ENCODE measurements around the gene ZNF195.
"Not testable (repeated sequence)": the region's sequence is repeated elsewhere in the genome, so short reads cannot be mapped to it uniquely, and the experiment has no call there.

Gene ZNF195

DNA sequence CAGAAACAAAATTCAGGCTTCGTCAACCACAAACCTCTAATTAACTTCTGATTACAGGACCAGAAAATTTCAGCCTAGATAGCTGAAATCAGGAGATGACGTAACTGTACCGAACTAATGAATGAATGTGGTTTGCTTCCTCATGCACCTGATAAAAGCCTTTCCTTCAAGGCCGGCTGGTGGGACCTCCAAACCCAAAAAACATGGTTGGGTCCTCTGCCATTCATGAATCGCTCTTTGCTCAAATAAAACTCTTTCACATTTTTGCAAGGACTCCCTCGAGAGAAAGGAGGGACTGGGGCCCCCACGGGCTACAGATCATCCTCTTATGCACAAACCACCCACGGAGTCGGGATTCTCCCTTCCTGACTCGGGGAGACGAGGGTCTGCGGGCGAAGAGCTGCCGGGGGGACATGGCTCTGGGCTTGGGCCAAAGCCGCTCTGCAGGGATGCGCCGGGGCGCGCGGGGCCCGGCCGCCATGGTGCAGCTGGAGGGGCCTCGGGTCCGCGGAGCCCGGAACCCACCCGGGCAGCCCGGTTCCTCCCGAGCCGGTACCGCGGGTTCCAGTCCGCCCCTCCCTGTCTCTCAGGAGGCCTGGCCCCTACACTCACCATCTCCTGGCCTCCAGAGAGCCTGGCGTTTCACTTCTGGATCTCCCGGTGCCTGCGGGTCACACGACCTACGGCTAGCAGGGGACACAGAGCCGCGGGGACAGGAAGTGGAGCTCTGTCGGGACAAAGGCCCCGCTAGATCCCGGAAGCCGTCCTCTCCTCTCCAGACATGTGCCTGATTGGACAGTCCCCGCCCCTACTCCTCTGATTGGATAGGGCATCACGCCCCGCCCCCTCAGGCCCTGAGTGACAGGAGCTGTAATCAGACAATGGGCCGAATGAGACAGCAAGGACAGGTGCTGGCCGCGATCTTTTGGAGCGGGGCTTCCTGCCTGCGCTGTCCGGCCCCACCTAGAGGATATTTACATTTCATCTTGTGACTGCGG, at the start of gene ZNF195:
Gene ZNF195, minus strand, starts transcription at position 721 of the 998 bp plus-strand sequence. Its CDS starts 106 bp downstream, at position 615.
- peak; percentile 99 for DNase-seq (ENCODE audit: low spot score)

DNA sequence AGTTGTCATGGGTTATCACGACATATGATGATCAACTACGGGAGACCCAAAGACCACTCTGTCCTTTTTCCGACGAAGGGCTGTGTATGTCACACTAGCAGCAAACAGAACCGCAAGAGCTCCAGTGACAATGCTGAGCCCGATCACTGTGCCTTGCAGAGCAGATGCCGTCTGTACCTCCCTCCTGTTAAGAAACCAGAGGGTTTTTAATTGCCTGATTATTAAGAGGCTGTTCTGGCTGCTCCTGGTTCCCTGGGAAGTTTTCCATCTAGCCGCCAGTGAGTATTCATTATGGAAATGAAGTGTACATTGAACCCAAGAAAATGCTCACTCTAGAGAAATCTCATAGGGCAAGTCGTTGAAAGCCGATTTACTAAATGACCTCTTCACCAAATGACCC, 49.1 kb upstream of the ZNF195 start:
- not testable (repeated sequence) for DNase-seq (ENCODE audit: low spot score)

DNA sequence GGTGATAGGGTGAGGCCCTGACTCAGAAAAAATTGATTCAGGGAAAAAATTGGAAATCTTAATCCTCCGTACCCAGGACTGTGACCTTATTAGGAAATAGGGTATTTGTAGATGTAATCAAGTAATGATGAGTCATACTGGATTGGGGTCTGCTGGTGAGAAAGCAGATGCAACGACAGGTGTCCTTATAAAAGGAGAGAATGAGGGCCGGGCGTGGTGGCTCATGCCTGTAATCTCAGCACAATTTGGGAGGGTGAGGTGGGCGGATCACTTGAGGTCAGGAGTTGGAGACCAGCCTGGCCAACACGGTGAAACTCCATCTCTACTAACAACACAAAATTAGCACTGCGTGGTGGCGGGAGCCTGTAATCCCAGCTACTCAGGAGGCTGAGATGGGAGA, 47.6 kb upstream of the ZNF195 start:
- not testable (repeated sequence) for DNase-seq (ENCODE audit: low spot score)

DNA sequence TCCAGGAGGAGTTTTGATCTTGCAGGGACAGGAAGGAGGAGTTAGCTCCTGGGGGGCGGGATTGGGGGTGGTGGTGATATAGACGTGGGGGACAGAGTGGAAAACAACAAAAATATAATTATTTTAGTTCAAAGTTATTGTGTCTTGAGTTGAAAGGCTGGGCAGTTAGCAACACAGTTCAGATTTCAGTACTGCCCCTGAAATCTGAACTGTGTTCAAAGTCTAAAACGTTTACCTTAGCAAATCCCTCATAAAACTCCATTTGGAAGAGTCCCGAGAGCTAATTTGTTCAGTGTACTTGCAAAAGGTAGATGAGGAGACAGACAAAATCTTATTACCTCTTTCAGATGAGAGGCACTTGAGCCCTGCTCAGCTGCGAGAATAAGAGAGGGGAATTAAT, 45.0 kb upstream of the ZNF195 start:
- not testable (repeated sequence) for DNase-seq (ENCODE audit: low spot score)

DNA sequence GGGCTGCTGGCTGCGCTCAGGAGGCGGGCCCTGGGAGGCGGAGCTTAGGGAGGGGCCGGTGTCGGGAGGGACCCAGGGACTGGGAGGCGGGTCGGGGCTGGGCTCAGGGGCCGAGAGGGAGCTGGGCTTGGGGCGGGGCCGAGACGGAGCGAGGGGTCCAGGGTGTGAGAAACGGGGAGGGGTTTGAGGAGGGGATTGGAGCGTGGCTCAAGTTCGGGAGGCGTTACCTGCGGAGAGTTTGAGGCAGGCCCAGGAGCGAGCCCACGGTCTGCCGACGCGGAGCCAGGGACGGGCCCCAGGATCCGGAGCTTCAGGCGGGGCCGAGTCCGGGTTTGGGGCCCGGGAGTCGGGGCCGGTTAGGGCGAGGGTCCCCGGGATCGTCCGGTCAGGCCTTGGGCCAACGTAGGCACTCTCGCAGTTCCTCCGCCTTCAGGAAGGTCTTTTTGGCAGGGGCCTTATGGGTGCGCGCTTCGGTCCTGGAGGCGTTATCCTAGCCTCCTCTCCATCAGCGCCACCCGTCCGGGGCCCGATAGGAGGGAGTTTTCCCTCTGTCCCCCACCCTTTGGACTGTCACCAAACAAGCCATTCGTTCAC, 44.3 kb upstream of the ZNF195 start:
- peak; percentile 9 for DNase-seq (ENCODE audit: low spot score)

DNA sequence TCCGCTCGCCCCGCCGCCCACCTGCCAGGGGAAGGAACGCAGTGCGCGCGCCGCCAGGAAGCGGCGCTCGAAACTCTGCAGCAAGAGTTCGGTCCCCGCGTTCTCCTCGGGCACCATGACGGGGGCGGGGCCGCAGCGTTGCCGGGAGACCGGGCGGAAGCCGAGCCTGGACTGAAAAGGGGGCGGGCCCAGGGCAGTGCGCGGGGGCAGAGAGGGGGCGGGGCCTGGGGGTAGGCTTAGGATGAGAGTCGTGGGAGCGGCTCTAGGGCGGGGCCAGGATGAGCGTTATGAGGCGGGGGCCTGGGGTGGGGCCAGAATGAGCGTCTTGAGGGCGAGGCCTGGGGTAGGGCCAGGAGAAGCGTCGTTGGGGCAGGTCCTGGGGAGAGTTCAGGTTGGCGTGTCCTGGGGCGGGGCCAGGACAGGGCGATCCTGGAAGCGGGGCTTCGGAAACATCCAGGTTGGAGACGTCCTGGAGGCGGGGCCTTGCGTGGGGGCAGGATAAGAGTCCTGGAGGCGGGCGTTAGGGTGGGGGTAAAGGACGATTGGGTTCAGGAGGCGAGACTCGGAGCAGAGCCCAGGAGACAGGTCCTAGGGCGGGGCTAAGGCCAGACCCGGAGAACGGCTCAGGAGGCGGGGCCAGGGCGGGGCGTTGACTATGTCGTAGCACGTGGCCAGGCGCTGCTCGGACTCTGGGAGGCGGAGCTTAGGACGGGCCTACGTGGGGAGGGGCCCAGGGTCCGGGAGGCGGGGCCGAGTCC, 43.6 kb upstream of the ZNF195 start:
- DNase-seq (ENCODE audit: low spot score): peak; percentile 86

DNA sequence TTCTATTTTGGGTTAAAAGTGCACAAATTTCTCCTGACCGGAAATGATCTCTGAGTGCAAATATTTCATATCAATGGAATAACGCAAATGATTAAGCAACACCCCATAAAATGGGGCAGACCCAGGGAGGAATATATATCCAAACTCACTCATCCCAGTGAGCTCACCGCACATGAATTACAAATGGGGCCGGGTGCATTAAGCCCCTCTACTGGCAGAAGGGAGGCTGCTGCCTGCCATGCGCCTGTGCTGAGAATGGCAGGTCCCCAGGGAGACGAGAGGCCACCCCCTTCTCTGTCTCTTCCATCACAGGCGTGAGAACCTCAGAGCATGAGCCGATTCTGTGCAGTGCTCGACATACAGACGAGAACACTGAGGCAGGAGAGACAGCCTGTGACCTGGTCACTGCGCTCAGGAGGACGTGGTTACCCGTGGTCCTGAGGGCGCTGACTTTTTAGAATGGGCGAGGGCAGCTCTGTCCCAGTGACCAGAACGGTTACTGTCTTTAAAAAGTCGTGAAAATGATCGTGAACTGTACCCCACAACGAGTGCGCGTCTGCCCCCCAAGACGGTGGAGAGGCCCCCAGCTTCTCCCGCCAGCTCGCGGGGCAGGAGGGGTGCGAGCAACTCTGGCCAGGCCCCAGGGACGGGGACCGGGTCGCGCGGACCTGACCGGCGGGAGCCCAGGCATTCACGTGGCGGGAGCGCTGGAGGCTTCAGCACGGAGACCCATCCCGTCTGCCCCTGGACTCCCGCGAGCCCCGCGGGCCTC, 42.8 kb upstream of the ZNF195 start:
- DNase-seq (ENCODE audit: low spot score): not testable (repeated sequence)

DNA sequence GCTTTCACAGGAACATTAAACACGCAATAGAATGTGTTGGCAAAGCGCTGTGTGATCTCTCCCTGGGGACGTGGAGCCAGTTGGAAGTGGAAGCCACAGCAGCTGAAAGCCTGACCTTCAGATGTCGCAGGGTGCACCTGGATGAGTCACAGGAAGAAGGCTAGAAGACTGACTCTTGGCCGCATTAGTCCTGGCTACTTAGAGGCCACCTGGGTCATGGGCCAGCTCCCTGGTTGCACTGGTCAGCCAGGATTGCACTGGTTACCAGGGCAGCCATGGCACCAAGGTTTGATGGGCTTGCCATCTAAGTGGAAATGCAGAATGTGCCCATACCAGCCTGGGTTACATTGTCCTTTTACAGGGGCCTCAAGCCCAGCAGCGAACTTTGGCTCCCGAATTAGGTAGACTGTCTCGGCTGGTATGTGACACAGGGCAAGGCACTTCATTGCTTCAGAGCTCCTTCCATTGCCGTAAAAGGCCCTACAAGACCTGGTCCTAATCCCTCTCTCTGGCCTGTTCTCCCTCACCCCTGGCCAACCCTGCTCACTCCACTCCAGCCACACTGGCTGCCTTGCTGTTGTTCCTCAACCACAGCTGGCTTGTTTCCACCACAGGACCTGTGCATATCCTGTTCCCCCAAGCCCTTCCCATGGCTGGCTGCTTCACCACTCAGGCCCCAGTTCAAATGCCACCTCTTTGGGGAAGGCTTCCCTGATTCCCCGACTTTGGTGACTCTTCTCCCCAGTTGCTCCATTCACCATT, 41.5 kb upstream of the ZNF195 start:
- not testable (repeated sequence) for DNase-seq (ENCODE audit: low spot score)

DNA sequence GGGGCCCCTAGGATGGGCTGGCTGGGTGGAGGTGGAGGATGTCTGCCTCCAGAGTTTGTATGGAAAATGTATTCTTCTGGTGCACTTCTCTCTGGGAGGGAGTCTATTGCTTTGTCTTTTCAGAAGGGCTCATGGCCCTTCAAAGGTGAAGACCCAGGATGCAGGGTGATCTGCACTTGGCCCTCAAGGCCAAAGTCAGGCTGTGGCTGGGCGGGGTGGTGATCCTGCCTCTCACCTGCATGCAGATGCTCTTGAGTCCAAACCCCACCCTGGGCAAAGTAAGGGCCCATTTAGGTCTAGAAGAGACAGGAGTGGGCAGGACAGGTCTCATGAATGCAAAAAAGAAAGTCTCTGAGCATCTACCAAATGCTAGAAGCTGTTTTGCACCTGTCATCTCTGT, 40.5 kb upstream of the ZNF195 start:
- not testable (repeated sequence) for DNase-seq (ENCODE audit: low spot score)

DNA sequence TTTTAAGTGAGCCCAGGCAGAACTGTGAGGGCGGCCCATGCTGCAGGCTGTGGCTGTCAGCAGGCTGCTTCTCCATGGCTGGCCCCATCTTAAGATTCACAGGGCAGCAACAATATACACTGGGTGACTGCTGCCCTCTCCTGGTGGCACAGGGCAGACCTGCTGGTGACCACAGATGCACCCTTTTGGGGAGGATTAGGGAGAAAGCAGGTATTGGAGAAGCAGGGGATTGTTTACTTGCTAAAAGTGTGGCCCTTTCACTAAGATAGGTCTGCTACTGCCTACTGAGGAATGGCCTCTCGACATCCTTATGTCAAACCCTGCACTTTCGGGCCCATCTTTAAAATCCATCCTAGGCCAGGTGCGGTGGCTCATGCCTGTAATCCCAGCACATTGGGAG, 38.1 kb upstream of the ZNF195 start:
- DNase-seq (ENCODE audit: low spot score): not testable (repeated sequence)

DNA sequence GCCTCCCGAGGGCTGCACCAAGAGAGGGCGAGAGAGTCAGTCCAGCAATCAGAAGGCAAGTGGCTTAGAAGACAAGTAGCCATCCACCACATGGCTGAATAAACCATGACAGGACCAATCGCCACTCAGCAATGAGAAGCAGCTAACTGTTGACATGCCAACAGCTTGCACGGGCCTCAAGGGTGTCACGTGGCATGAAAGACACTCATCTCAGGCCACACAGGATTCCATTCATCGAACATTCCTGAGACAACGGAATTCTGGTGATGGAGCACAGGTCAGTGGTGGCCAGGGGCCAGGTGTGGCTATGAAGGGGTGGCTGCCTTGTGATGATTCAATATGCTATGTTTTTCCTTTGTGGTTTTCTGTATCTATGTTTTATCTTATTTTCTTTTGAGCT, 36.4 kb upstream of the ZNF195 start:
- not testable (repeated sequence) for DNase-seq (ENCODE audit: low spot score)

DNA sequence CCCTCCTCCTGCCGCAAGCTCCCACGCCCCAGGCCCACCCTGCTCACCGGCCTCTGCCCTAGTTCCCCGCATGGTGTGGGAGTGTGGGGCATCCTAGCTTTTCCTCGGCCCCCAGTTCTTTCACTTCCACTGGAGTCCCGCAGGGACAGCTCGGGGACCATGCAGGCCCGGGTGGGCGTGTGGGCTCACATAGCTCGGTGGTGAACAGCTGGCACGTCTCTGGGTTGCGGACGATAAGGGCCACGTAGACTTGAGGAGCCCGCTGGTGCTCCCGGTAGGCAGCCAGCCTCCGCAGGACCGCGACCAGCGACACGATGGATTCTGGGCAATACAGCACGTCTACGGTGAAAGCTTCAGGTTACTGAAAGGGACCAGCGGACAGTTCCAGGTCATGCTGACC, 34.7 kb upstream of the ZNF195 start:
- DNase-seq (ENCODE audit: low spot score): not testable (repeated sequence)

DNA sequence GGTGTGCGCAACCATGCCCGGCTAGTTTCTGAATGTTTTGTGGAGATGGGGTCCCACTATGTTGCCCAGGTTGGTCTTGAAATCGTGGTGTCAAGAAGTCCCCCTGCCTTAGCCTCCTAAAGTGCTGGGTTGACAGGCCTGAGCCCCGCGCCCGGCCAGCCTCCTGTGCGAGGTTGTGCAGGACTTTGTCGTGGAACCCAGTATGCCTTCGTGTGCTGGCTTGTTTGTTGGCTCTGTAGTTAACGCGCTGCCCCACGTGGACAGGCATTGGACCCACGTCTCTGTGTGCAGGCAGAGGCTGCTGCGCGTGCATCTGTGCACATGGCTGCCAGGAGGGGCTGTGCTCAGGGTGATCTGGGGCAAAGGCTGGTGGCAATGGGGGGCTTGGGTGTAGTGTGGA, 33.9 kb upstream of the ZNF195 start:
- no peak for DNase-seq (ENCODE audit: low spot score)

DNA sequence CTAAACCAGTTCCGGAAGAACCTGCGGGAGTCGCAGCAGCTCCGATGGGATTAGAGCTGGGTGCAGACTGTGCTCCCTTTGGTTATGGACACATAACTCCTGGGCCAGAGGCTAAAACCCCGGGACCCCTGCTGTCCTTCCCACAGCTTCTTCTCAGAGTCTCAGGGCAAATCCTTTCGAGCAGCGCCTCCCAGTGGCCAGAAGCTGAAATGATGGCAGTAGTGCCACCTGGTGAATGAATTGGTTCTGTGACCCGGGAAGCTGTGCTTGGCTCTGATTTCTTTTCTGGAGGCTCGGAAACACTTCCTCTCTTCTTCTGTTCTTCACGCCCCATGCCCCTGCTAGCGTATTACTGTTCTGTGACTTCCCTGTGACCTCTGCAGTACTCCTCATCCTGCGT, 29.8 kb upstream of the ZNF195 start:
- DNase-seq (ENCODE audit: low spot score): peak; percentile 62

DNA sequence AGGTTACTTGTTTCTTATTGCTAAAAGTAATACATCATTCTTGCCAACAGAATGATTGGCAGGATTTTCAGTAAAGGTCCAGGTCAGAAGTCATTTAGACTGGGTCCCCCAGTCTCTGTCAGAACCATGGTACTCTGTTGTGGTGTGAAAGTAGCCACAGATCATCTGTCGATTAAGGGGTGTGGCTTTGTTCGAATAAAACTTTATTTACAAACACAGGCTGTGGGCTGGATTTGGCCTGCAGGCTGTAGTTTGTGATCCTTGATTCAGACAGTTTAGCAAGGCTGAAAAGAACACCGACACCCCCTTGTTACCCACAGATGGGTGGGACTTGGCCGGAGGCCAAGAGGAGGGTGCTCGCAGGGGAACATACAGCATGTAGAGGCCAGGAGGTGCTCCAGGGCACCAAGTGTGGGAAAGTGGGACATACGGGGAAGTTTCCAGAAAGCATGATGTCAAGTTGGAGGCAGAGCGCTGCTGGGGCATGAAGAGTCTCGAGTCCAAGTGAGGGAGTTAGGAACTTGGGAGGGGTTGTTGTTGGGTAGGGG, 29.2 kb upstream of the ZNF195 start:
- DNase-seq (ENCODE audit: low spot score): not testable (repeated sequence)

DNA sequence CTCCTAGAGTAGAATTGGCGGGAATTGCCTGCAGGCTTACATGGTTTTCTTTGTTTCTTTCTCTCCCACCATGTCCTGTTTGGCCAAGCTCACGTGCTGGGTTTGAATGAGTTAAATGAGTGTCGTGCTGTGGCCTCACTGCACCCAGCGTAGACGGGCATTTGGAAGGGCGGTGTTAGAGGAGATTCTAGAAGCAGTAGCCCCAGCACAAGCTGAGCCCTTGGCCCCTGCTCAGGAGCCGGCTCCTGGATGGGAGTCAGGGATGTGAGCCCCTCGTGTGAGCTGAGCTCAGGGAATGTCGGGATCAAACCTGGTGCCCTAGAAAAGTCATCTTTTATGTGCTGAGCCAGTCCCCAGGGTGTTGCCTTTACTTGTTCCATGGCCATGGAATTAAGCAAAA, 28.0 kb upstream of the ZNF195 start:
- not testable (repeated sequence) for DNase-seq (ENCODE audit: low spot score)

DNA sequence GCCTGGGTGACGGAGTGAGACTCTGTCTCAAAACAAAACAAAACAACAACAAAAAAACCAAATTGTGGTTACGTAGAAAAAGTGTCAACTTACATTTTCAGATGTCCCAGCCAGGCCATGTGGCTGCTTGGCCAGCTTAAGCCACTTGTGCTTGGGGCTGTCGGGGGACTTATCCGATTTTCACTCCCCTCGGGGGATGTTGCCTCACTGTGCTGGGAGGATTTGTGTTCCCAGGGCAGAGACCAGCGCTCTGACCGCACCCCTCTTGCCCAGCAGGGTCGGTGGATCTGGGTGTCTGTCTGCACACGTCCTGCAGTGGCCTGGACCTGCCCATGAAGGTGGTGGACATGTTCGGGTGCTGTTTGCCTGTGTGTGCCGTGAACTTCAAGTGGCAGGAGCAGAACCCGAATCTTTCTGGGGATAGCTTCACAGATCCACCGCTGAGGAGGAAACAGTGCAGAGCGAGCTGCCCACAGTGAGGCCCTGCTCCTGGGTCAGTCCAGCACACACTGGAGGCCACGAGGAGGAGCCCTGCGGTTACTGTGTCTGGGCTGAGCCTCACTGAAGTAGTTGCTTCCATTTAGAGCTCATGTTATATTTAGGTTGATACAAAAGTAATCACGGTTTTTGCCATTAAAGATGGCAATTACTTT, 27.4 kb upstream of the ZNF195 start:
- DNase-seq (ENCODE audit: low spot score): not testable (repeated sequence)

DNA sequence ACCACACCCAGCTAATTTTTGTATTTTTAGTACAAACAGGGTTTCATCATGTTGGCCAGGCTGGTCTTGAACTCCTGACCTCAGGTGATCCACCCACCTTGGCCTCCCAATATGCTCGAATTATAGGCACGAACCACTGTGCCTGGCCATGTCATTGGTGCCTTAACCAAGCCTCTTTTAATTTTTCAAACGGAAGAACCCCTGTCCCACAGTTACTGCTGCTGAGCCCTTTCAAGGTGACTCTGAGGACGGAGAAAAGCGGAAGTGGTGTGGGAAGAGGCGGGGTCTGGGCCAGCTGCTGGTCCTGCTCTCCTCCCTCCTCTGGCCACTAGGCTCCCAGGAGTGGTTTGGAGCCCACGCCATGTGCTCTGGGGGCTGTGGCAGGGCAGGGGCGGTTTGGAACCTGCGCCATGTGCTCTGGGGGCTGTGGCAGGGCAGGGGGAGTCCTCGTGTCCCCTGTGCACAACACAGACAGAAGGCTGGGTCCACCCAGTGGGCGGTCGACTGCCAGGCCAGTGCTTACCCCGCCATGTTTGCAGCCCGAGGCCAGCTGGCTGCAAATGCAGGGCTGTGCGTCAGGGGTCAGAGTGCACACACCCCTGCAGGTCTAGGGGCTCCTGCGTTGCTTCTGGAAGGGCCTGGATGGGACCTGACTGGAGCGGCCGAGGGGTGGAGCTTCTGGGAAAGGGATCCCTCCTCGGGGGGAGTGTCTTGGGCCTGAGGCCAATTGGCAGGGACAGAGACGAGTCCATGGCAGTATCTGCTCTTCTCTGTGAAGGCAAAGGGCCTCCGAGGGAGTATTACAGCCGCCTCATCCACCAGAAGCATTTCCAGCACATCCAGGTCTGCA, 25.4 kb upstream of the ZNF195 start:
- DNase-seq (ENCODE audit: low spot score): not testable (repeated sequence)

DNA sequence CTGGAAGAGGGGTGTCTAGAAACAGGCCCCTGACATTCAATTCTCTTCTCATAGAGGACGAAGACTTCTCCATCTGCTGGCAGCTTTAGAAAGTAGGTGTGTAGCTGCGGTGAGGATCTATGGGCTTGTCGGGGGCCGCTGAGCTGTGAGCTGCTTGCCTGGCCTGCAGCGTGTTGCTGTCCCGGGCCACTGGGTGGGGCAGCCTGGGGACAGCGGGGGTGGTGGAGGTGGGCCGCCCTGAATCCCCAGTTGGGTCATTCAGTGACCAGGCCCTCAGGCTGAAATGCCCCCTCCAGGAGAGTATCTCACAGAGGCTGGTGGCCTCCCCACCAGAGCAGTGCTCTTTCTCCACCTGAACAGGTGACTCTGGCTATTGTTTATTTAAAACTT, 23.9 kb upstream of the ZNF195 start:
- DNase-seq (ENCODE audit: low spot score): not testable (repeated sequence)
